GM18526 (cell line): ENCODE data around the gene RGS8.

ENCODE experiments used
- POLR2A ChIP-seq: IDR thresholded peaks from 3 replicates; pipeline ENCODE4 v1.6.1; 2011; ENCODE audit not compliant: insufficient read length; ENCODE audit errors: extremely low read depth

RGS8 gene

DNA sequence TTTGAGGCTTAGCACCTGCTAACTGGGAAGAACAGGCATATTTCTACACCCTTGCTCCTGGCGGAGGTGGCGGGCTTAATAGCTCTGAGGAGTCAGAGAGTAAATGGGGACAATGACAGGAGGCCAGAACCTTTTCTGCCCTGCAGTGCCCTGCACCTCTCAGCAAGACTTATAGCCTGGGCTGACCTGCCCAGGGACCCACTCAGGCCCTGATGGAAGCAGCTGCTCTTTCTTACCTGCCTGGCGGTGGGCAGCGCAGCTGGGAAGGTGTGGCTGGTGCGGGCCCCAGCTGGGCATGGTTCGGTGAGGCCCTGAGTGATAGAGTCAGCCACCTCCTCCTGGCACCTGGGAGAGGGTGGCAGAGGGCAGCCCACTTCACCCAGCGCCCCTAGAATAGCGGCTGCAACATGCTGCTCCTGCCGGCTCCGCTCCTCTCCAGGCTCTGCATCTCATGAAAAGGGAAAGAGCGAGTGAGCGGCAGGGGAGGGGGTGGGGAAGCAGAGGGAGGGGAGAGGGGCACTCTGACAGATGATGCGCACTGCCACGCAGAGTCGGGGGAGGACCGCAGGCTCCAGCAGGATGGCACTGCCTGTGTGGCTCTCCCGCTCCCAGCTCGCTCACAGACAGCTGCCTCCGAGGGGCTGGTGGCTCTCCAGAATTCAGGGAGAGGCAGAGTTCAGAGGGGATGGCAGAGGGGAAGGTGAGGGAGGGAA is at the start of gene RGS8:
Gene RGS8, minus strand, starts transcription at position 472 of the 713 bp plus-strand sequence. CDS start 14,938 bp downstream, outside the sequence.
- no peak for TF ChIP-seq POLR2A

GRCh38 chr1:182731852-182732575 is 47.6 kb upstream of the RGS8 start:
- no peak for TF ChIP-seq POLR2A

DNA sequence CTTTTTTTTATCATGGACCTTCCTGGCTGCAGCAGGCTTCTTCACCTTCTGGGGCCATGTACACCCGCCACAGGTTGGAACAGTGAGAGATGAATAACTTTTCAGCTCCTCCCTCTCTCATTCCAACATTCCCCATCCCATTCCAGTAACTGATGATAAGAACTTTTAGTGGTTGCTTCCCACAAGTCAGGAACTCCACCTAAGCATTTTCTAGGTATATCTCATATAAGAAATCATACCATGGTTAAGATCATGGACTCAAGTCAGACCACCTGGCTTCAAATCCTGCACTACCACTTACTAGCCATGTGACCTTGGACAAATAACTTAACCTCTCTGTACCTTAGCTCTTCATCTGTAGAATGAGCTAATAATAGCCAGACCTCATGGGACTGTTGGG is 42.5 kb upstream of the RGS8 start:
- TF ChIP-seq POLR2A: no peak

GRCh38 chr1:182725259-182726255 is 41.2 kb upstream of the RGS8 start:
- TF ChIP-seq POLR2A: no peak

- TF ChIP-seq POLR2A: no peak
These were observed 39.8 kb upstream of the RGS8 start for GRCh38 chr1:182724215-182724614.

DNA sequence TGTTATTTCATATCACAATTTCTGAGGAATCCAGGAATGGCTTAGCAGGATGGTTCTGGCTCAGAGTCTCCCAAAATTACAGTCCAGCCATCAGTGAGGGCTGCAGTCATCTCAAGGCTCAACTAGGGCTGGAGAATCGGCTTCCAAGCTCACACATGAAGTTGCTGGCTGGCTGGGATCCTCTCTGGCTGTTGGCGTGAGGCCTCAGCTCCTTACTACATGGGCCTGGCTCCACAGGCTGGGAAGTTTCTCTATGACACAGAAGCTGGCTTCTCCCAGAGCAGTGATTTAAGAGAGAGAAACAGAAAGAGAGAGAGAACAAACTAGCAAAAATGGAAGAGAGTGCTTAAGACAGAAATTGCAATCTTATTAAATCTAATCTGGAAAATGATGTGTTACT is 38.8 kb upstream of the RGS8 start:
- no peak for TF ChIP-seq POLR2A

DNA sequence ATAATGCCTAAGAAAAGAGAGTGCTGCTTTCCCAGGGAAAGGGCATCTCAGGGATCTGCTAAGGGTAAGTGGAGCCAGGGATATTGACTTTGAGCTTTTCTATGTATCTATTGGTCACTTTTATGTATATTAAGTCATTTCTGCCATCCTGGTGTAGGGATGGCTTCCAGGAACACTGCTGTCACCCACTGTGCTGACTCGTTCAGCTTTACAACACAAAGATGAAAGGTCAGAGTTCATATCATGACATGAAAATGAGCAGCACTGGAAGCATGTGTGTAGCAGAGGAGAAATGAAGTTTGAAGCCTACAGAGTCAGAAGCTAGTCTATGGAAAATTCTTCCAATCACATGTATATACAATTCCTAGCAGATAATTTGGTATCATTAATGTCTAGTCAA is 37.1 kb upstream of the RGS8 start:
- TF ChIP-seq POLR2A: no peak

GRCh38 chr1:182720463-182720862 is 36.1 kb upstream of the RGS8 start:
- no peak for TF ChIP-seq POLR2A

DNA sequence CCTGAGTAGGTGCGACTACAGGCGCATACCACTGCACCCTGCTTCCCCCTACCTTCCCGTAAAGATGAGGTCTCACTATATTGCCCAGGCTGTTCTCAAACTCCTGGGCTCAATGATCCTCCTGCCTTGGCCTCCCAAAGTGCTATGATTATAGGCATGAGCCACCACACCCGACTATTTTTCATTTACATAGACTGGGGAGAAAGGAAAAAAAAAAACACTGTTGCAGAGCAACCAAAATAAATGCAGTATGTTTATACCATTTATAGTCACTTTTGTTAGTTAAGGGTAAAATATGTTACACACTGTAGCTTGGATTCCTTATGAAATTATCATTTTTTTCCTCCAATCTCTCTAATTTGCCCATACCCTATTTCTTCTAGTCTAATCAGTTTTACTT is 35.2 kb upstream of the RGS8 start:
- no peak for TF ChIP-seq POLR2A

- no peak for TF ChIP-seq POLR2A
These were observed 33.9 kb upstream of the RGS8 start for GRCh38 chr1:182718311-182718710.

GRCh38 chr1:182716740-182717720 is 32.6 kb upstream of the RGS8 start:
- no peak for TF ChIP-seq POLR2A

GRCh38 chr1:182715531-182715930 is 31.1 kb upstream of the RGS8 start:
- no peak for TF ChIP-seq POLR2A

DNA sequence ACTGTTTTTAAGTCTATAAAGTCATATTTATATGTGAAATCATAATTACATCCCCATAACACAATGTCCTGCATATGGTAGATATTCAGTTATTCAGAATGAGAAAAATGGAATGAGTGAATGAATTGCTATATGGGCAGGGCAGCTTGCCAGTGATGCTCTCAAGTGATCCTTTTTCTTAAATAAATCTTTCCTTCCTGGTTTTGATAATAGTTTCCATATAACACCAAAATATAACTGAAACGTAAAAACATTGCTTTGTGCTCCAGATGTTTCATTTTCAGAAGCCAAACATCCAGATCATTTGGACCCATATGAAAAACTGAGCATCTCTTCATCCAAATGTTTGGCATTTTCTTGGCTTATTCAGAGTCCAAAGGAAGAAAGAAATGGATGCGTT is 30.2 kb upstream of the RGS8 start:
- no peak for TF ChIP-seq POLR2A

GRCh38 chr1:182713939-182714338 is 29.6 kb upstream of the RGS8 start:
- TF ChIP-seq POLR2A: no peak
